Stimulated activated CD8-positive, alpha-beta memory T cell treated with anti-CD3 and anti-CD28 coated beads, Interleukin-15, amount 100 ng/mL, for 24 hours (primary cell): ENCODE results near the gene WWTR1.

Experiments used
- DNase-seq: peaks from one replicate; pipeline ENCODE4 v3.0.0-alpha.2; 2020; ENCODE audit warnings: low read depth

WWTR1 gene

DNA sequence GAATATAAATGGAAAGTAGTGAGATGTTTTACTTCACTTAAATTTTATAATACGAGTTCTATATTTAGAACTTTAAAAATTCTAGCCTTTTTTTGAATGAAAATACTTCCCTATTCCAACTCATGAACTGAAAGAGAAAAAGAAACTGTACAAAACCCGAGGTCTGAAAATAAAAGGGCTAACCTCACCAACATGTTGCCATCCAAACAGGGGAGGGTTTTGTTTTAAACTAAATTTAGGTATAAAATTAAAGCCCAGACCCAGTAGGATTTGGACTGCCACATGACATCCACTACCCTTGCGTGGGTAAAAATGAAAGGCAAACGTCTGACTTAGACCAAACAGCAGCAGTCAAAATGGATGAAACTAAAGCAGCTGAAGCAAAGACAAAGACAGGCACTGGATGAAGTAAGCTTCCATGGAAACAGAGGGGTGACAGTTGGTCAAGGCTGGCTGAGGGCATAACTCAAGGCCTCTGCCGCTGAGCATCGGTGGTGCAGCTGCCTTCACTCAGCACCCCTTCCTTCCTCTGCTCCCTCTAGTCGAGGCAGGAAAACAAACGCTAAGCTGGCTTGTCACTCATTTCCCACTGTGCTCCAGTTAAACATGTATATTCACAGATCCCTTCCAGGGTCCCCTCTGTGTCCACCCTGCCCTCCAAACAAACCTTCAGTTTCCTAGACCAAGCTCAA, 125.2 kb downstream of the WWTR1 start:
- no peak for DNase-seq

DNA sequence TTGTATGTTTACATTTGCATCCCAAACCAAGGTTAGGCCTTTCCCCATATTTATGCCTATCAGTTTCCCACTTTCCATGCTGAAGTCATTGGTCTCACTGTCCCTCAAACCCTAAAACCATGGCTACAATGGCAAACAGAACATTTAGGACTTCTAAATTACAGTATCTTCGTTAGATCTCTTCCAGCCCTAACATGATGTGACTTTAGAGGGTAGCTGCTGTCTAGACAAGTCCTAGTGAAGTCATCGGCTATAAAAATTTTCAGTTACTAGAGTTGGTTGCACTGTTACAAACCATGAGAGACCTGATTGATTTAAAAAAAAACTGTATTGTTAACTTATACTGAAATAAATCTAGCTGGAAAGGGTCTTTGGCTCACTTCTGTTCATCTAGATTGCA, 128.7 kb downstream of the WWTR1 start:
- no peak for DNase-seq

DNA sequence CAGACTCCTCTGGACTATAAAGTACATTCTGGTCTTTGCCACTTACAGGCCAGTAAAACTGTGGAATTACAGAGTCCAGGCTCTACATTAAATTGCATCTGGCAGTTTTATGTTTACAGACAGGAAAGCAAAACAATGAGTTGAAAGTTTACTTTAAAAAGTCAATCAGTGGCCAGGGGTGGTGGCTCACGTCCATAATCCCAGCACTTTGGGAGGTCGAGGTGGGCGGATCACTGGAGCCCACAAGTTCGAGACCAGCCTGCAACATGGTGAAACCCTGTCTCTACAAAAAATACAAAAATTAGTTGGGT, 129.5 kb downstream of the WWTR1 start:
- DNase-seq, result no peak

DNA sequence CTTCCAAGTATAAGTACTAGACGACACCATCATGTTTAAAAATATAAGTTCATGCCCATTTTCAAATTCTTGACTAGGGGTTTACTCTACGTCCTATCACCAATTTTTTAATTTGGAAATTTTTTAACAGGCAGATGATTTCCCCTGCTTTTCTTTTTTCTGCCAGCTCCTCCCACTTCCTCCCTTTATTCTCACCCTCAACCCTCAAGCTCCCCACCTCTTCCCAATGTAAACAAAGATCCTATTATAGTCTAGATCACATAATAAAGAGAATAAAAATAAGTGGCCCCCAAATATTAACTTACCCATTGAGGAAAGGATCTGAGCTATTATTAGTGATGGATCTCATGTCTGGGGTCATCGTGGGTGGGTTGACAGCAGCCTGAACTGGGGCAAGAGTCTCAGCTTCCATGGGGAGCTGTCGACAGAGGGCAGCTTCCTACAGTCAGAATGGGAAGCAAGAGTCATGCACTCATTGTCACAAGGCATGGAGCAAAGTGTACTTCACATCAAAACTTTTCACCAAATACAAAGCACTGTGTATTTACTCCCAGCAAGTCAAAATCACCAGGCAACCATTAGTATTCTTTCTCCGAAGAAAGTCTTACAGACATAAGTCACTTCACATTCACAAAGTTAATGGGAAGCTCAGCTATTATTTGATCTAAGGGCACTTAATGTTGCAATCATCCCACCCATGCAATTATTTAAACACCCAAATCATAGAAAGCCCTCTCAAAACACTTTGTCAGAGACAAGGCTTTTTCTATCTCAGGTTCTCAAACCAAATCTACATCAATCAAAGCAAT, 130.1 kb downstream of the WWTR1 start:
- no peak for DNase-seq

DNA sequence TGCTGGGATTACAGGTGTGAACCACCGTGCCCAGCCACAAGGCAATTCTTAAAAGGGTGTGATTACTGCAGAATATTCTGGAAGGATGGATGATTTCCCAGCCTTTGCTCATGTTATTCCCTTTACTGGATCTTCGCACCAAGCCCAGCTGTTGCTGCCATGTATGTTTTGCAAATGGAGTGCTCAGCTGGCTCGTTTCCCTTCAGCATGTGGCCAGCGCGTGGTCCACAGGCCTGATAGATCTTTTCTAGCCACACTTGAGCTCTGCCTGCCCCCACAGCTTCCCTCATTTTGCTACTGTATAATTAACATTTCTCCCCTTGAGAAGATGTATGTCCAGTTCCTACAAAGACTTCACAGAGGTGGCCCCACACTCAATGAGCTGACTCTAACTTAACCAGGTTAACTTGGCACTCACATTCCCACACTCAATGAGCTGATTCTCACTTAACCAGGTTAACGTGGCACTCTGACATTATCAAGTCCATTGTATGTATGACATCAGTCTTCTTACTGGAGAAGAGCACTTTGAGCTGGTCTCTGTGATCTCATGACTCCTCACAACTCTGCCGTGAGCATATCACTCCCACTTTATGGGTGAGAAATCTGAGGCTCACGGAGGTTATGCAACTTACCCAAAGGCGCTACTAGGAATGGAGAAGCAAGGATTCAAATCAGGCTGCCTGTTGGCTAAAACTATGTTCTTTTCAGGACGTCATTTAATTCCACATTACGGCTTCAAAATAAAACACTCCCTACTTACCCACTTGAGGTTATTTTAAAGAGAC, 134.1 kb downstream of the WWTR1 start:
- DNase-seq, result no peak

DNA sequence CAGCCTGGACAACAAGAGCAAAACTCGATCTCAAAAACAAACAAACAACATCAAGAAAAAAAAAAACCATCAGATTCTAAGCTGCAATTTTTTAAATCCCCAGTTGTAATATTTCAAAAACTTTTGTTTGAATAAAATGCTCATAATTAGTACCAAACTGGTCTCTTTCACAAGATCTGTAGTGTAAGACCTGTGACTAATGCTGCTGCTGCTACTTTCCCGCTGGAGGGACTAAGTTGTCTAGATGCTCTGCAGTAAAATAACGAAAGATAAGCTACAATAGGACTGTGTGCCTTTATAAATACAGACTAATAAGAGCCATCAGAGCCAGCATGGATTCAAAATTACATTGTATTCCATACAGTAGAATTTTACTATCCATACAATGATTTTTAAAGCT, 137.9 kb downstream of the WWTR1 start:
- no peak for DNase-seq

DNA sequence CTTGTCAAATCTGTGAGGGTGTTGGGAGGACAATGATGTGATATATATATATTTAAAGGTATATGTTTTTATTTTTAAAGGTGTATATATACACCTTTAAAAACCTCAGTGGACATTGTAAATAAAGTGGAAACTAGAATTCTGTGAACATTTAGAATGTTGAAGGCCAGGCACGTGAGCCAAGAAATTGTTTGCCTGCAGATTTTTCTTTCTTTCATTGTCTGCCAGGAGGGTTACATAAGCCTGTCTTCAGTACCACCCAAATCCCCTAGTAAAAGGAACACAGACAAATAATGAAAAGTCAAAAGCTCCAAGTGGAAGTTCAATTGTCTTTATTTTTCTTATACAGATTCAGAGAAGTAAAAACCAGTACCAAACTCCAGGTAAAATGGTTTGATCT, 140.9 kb downstream of the WWTR1 start:
- DNase-seq, result no peak

DNA sequence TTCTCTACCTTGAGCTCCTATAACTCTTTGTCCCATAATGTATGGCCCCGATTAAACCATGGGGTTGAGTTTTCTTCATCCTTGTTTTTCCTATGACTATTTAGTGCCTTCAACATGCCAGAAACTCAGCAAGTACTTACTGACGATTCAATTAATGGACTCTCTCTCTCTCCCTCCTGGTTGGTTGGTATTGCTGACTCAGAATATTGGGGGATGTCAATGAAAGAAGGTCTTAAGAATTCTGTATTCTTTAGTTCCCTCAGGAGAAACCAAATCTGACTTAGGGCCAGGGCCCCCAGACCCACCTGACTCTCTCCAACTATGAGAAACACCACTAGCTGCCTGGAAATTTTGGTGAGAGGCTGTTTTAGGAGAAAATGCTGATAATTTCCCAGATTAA, 142.6 kb downstream of the WWTR1 start:
- no peak for DNase-seq

DNA sequence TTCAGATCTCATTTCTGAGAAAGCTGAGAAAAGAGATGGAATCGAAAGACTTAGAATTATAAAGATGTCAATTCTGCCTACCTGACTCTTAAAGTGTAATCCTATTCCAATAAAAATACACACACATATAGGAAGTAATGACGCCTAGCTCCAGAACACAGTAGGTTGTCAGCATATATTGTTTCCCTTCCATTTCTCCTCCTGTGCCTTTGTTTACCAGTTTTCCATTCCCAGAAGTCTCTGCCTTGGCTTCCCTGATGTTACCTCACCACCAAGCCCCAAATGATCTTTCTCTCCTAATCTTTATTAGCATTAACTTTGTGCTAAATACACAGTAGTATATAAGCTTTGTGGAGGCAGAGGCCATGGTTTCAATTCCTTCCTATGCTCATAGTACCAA, 143.4 kb downstream of the WWTR1 start:
- DNase-seq, result no peak

DNA sequence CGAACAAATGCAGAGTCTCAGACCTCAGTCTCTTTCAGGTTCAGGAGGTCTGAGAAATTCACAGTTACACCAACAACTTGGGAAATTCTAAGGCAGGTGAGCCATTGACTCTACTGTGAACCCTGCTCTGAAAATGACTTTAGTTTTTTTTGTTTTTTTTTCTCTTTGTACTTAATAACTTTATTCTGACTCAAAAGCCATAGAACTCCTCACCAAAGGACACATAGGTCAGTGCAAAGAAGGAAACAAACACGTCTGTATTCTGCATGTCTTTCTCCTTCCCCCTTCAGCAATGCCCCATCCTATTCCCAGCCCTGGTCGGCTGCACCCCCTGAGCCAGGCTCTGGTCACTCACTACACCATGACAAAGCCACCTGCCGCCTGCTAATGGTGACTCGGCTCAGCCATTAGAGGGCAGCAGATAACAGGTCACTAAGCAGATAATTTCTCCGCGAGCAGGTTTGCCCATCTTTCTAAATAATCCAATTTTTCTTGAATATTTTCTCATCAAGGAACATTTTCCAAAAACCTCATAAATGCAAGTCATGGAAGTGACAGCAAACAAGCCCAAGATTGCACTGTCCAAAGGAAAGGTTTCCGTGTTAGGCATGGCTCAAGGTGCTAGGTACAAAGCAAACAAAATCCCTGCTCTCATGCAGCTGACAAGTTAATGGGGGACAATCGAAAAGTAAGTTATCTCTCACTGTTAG, 145.6 kb downstream of the WWTR1 start:
- DNase-seq, result no peak

DNA sequence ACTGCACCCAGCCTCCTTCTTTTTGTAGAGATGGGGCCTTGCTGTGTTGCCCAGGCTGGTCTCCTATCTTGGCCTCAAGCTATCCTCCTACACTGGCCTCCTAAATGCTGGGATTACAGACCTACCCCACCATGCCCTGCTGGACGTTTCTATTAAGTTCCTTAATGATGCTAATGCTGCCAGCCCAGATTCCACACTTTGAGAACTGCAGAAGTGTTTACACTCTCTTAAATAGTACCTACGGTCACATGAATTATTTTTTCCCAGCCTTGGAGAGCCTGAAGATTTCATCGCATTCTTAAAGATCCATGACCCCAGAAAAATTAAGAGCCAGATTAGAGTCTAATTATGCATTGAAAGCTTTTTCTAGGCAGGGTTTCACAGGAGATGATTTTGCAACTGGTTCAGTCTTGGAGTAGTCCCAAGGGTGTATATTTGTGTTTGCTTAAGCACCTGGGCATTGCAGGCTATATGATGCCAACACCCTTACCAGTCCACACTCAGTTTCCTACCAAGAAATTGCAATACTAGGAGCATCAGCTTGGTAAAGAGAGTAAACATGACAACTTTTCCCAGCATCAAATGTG, 146.7 kb downstream of the WWTR1 start:
- no peak for DNase-seq

DNA sequence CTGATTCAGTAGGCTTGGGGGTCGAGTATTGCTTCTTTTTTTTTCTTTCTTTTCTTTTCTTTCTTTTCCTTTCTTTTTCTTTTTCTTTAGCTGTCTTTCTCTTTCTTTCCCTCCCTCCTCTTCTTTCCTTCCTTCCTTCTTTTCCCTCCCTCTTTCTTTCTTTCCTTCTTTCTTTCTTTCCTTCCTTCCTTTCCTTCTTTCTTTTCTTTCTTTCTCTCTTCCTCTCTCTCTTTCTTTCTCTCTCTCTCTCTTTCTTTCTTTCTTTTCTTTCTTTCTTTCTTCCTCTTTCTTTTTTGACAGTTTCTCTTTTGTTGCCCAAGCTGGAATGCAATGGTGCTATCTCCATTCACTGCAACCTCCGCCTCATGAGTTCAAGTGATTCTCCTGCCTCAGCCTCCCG, 147.3 kb downstream of the WWTR1 start:
- no peak for DNase-seq

DNA sequence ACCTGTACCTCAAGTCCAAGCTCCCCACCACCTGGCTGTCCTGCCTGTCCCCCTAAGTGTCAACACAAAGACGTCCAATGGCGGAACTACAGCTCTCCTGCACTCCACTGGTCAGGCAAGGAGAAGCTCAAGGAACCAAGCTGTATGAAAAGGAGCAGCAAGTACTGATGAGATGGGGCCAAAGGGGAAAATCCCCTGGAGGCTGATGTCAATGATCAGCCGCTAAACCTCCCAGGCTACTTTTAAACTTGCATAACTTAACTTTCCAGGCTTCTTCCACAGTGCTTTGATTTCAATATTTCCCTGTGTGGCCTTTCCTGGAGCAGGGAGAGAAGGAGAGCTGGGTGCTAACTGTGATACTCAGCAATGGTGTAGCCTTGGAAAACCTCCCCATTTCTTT, 148.3 kb downstream of the WWTR1 start:
- no peak for DNase-seq

DNA sequence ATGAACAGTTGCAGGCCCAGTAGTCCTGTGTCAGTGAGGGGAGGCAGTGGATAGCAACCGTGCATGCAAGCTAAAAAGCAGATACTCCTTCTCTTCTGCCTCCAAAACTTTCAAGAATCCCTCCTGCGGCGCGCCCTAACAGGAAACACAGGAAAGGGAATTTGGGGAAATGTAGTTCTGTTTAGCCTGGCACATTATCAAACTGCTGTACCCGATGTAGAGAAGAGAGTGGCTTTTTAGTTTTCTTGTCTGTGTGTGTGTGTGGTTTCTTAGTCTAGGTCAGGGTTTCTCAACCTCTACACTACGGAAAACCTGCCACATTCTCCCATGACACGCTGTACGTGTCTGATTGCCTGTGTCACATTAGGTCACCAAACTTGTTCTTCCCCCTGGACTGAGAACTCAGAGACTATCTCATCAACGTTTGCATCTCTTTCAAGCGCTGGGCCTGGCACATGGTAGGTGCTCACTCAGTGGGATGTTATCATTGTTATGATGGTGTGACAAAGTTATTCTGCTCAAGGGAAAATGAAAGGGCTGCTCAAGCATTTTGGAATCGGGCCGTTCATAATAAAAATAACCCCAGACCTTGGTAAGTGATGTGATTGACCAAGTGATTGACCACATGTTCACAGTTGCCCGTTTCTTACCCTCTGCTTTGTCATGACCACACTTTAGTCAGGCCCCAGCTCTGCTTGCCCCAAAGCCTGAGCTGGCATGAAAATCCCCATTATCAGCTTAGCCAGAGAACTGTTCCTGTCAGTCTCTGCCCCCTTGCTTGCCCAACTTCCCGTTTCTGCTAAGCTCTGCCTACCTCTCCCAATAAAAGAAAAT, 150.1 kb downstream of the WWTR1 start:
- DNase-seq, result no peak

DNA sequence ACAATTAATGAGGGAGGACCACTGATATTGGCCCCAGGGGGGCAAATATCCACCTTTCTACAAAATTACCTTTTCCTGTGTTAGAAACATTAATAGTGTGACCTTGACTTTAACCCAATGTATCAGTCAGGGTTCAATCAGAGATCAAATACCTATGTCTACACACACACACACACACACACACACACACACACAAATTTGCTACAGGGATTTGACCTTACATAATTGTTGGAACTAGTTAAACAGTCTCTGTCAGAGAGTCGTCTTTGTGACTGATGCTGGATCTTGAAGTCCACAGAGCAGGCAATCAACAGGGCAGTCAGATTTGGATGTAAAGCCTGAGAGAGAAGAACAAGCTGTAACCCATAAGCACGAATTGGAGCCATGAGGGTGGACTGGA, 150.9 kb downstream of the WWTR1 start:
- no peak for DNase-seq

DNA sequence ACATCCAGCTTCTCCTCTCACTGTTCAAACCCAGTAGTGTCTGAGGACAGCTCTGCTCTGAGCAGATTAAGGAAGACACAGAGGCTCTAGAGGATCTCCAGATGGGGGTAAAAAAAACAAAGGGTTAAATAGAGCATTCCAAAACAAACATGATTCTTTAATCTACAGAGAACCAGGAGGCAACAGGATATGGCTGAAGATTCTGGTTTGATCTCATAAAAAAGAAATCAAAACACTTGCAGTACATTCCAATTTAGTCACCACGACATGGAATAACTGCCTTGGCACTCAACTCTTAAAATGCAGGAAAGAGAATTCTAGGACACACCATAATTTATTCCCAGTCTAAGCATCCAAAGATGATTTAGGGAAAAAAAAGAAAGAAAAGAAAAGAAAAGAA, 151.3 kb downstream of the WWTR1 start:
- DNase-seq, result no peak

DNA sequence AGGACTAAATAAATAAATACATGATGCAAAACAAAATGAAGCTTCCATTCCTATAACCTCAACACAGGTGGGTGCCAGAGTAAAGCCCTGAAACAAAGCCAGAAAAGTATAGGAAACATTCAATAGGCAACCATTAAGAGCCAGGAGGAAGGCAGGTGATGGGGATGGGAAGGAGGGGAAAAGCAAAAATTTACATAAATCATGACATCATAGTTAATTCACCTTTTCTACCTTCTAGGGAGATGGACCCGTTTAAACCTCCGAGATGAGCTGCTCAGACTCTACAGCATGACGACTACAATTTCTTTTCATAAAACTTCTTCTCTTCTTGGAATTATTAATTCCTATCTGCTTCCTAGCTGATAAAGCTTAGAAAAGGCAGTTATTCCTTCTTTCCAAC, 155.4 kb downstream of the WWTR1 start:
- DNase-seq, result no peak

DNA sequence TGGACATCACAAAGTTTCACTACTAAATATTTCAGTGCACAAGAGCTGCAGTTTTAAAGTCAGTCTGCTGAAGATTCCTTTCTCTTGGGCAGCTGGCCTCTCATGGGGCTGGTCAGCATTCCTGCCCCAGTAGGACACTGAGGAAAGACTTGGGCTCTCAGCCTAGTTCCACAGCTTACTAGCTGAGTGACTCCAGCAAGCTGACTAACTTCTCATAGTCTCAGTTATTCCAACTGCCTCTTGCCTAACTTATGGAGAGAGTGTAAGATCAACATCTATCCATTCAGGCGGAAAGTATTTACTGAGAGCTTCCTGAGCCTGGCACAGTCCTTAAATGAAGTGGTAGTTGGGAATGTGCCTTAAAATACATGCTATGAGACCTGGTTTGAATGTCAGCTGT, 156.3 kb downstream of the WWTR1 start:
- DNase-seq, result no peak

DNA sequence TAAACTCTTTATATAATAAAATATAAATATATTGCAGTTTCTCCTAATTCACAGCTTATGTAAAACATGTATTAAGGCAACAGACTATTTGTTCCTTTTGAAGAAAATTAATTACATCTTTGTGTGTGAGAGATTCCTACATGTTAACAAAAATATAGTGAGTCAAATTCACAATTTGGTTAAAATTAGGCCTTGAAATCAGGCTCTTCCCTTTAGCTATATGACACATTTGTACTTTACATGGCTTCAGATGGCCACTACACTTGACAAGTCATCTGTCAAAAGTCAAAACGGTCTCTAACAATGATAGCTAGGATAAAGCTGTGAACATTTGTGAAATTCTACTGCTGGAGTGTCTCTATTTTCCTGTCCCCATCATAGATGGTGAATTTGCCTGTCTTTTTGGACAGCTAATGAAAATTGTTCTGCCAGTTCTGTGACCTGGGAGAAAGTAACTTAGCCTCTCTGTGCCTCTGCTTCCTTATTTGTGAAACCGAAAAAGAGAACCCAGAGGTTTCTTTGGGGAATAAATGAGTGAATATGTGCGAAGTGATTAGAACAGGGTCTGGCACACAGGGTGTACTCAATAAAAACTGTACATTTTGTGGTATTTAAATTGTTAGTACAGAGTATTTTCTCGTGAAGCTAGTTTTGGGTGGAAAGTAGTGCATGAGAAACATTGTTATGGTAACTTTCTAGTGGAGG, 159.7 kb downstream of the WWTR1 start:
- DNase-seq, result no peak

DNA sequence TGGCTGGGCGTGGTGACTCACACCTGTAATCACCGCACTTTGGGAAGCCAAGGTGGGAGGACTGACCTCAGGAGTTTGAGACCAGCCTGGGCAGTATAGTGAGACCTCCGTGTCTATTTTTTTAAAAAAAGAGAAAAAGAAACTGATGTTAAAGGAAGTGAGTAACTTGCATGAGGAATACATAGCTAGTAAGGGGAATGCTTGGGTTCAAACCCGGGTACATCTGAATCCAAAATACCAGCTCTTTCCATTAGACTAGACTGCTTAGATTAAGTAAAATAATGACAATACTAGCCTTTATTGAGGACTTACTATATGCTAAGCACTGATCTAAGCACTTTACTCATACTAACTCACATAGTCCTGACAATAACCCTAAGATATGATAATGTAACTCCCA, 160.9 kb downstream of the WWTR1 start:
- DNase-seq, result no peak
